Psoas muscle (tissue), 8 donors: Measurements from ENCODE around the gene CNKSR1. TPM values are rescaled to one million over a fixed set of nuclear protein-coding genes. Genes with fewer than 3 reads are reported as not detected.

ENCODE experiments used
- ATAC-seq, 4 donors: fragments of 200-7000 bp; cut with Tn5 transposase; one replicate each; pipeline ENCODE4 v1.9.1; 2020; ENCODE audit warnings: moderate library complexity in 3 of 4, mild to moderate bottlenecking in 2 of 4
- DNase-seq, 2 donors: peaks; one replicate each; pipeline ENCODE4 v3.0.0-alpha.2; 2020
- H3K27ac ChIP-seq: fragments of 200-600 bp; one replicate; pipeline ENCODE4 v1.8.0; 2022
- H3K27me3 ChIP-seq, 3 donors: fragments of 200-600 bp in 1 of 3; one replicate each; pipeline versions ENCODE4 v1.6.1 to v1.8.0; 2013 to 2022; ENCODE audit warnings: low read length in 2 of 3, mild to moderate bottlenecking in 2 of 3, moderate library complexity in 1 of 3; ENCODE audit not compliant: insufficient read depth in 3 of 3
- H3K36me3 ChIP-seq, 2 donors: fragments of 200-600 bp in 1 of 2; one replicate each; pipeline versions ENCODE4 v1.6.1 to v1.8.0; 2013 to 2022; ENCODE audit warnings: low read depth in 1 of 2, mild to moderate bottlenecking in 1 of 2, moderate library complexity in 1 of 2; ENCODE audit not compliant: insufficient read depth in 1 of 2
- H3K4me1 ChIP-seq: fragments of 200-600 bp; one replicate; pipeline ENCODE4 v1.8.0; 2022
- H3K4me3 ChIP-seq: fragments of 200-600 bp; one replicate; pipeline ENCODE4 v1.8.0; 2022; ENCODE audit warnings: mild to moderate bottlenecking
- H3K9me3 ChIP-seq: fragments of 200-600 bp; one replicate; pipeline ENCODE4 v1.8.0; 2022
- CTCF ChIP-seq: fragments of 200-600 bp; IDR thresholded peaks from one replicate; pipeline ENCODE4 v1.8.0; 2022; ENCODE audit warnings: antibody characterized with exemption
- WGBS, 3 donors: extraction: QIAGEN DNeasy Blood & Tissue Kit; methylation state at CpG; one replicate each; pipeline versions ENCODE4 v1.1.6 to v1.1.7; 2013; 5-methylcytosine and 5-hydroxymethylcytosine counted together
- intact Hi-C, 2 donors: fragments of 100-400 bp; cut with DNase I; formaldehyde crosslinking; loops; one replicate each; pipeline versions ENCODE4 v1.11.0 to v1.14.2; 2022
- polyA plus RNA-seq, 3 donors: library from polyadenylated mRNA; stranded (reverse); fragments of 200-250 nt; gene quantifications; one replicate each; pipeline ENCODE4 v1.2.3, GENCODE V29; 2013
- total RNA-seq, 4 donors: library from RNA; stranded (reverse); fragmentation: NEBNext Ultra II Directional in 2 of 4; extraction: Animal tissue kit (Norgen Biotek cat#: 25700) in 2 of 4; gene quantifications; one replicate each; pipeline versions ENCODE4 v1.2.1 to v1.2.4, GENCODE V29; 2021 to 2023
- donor health status: healthy with polysubstance abuse.
- donor health status: DM: no; HTN: no; CAD: no; lungs with moderate emphysema.
- donor health status: Bipolar disorder and iron deficiency.
- donor health status: healthy.
- donor health status: DM: yes; HTN: yes; CAD: no.
- donor health status: DM: no; HTN: no; CAD: no.
- donor health status: DM: no; HTN: no; CAD: no.
- donor health status: DM: yes; HTN: yes; CAD: no.

CNKSR1 gene
- total and polyA plus RNA-seq, 7 donors, result 11.0 to 90.4 (median 54.8) TPM

GRCh38 chr1:26170472-26170821 lies 6.8 kb upstream of the CNKSR1 start:
- intact Hi-C loops, result no loop called here
- WGBS, 3 donors, result 65 to 75% (median 70%) methylated on average over 9 of the region's 9 CpGs
- Histone ChIP-seq H3K4me1 (peaks cover 17% of the 10 kb centered on the region), H3K9me3 (no peaks in the 10 kb centered on the region), H3K27ac (peak overlapping the region; percentile 90), H3K36me3 (no peaks in the 10 kb centered on the region), H3K4me3 (peak overlapping the region; percentile 77), H3K27me3 (no peaks in the 10 kb centered on the region)
- ATAC-seq (peak in 3 of 4 donors; percentile 2 to 20 (median 9)), DNase-seq (no peak)
- TF ChIP-seq CTCF, result no peak

GRCh38 chr1:26171084-26172072 lies 5.9 kb upstream of the CNKSR1 start, which contains the start of gene ZNF593OS:
Gene ZNF593OS, minus strand, starts transcription at chr1:26171832. Its CDS starts 171 bp downstream, at chr1:26171661.
- ATAC-seq (peak; percentile 53 to 69 (median 64)), DNase-seq (peak; percentile 49 to 80)
- H3K4me1 ChIP-seq, result peaks cover 17% of the 10 kb centered on the region
- peak within 1 kb of the TSS; percentile 77 for H3K4me3 ChIP-seq
- no peaks in the 10 kb centered on the region for H3K36me3 ChIP-seq
- no peaks in the 10 kb centered on the region for H3K9me3 ChIP-seq
- H3K27ac ChIP-seq, result peak within 1 kb of the TSS; percentile 90
- intact Hi-C loops, result no loop called here
- H3K27me3 ChIP-seq, result no peaks in the 10 kb centered on the region
- WGBS, 3 donors, result 80 to 86% (median 83%) methylated on average over 34 of the region's 34 CpGs
- TF ChIP-seq CTCF, result no peak

GRCh38 chr1:26175346-26175745 lies 1.9 kb upstream of the CNKSR1 start:
- 92 to 99% (median 95%) methylated on average over 8 of the region's 8 CpGs for WGBS, 3 donors
- Histone ChIP-seq H3K27me3 (no peaks in the 10 kb centered on the region), H3K36me3 (no peaks in the 10 kb centered on the region), H3K4me1 (peaks cover 17% of the 10 kb centered on the region), H3K9me3 (no peaks in the 10 kb centered on the region), H3K27ac (no peak overlapping the region), H3K4me3 (no peak overlapping the region)
- intact Hi-C loops, result loop anchor here in 1 of 2 donors (2.0 kb wide), 1 partner anchor 47 kb away; no protein-coding TSS in a partner anchor
- TF ChIP-seq CTCF, result no peak
- DNase-seq (no peak), ATAC-seq (no peak)

- no peak for TF ChIP-seq CTCF
- Histone ChIP-seq H3K4me3 (no peak overlapping the region), H3K36me3 (peaks cover 0 to 15% of the 10 kb centered on the region in 2 donors), H3K27me3 (no peaks in the 10 kb centered on the region), H3K27ac (no peak overlapping the region), H3K9me3 (no peaks in the 10 kb centered on the region), H3K4me1 (peaks cover 11% of the 10 kb centered on the region)
- no peak for ATAC-seq
- intact Hi-C loops, result loop anchor here in 1 of 2 donors (5.0 kb wide), 1 partner anchor 52 kb away; the partner anchor contains the start of gene CEP85
- DNase-seq, result no peak
- whole genome bisulfite sequencing, 3 donors, result 65 to 77% (median 69%) methylated on average over 4 of the region's 4 CpGs
Observed at GRCh38 chr1:26180010-26180506, 2.8 kb downstream of the CNKSR1 start.
